NB4 (cell line): Measurements from ENCODE around the gene CCDC177.

Source experiments
- DNase-seq: peaks from one replicate; pipeline ENCODE4 v3.0.0; 2010; ENCODE audit warnings: low read depth
- H3K4me3 ChIP-seq: one replicate; pipeline ENCODE4 v1.5.1; 2011; ENCODE audit warnings: mild to moderate bottlenecking, low read depth, low read length, moderate library complexity
- CTCF ChIP-seq: IDR thresholded peaks from one replicate; pipeline ENCODE4 v1.5.1; 2012; ENCODE audit warnings: low read depth, low read length
- MAX ChIP-seq: IDR thresholded peaks from 2 replicates; pipeline ENCODE4 v1.6.1; 2011; ENCODE audit warnings: low read depth, low read length
- MYC ChIP-seq: IDR thresholded peaks from 2 replicates; pipeline ENCODE4 v1.6.1; 2011; ENCODE audit warnings: low read depth, low read length
- POLR2A ChIP-seq: IDR thresholded peaks from 2 replicates; pipeline ENCODE4 v1.6.1; 2011; ENCODE audit warnings: mild to moderate bottlenecking; ENCODE audit not compliant: insufficient read length; ENCODE audit errors: extremely low read depth

Gene CCDC177

GRCh38 chr14:69612783-69613130 is 38.1 kb upstream of the CCDC177 start:
- TF ChIP-seq MYC (no peak), CTCF (no peak), MAX (no peak), POLR2A (no peak)
- H3K4me3 ChIP-seq: peak overlapping the region; percentile 71
- DNase-seq: no peak

GRCh38 chr14:69612014-69612782 is 37.5 kb upstream of the CCDC177 start:
- peak; percentile 65 for DNase-seq
- peak overlapping the region; percentile 71 for H3K4me3 ChIP-seq
- TF ChIP-seq CTCF (no peak), MYC (peak; percentile 35; the same call in 1 of the 2 replicates), MAX (no peak), POLR2A (no peak)

DNA sequence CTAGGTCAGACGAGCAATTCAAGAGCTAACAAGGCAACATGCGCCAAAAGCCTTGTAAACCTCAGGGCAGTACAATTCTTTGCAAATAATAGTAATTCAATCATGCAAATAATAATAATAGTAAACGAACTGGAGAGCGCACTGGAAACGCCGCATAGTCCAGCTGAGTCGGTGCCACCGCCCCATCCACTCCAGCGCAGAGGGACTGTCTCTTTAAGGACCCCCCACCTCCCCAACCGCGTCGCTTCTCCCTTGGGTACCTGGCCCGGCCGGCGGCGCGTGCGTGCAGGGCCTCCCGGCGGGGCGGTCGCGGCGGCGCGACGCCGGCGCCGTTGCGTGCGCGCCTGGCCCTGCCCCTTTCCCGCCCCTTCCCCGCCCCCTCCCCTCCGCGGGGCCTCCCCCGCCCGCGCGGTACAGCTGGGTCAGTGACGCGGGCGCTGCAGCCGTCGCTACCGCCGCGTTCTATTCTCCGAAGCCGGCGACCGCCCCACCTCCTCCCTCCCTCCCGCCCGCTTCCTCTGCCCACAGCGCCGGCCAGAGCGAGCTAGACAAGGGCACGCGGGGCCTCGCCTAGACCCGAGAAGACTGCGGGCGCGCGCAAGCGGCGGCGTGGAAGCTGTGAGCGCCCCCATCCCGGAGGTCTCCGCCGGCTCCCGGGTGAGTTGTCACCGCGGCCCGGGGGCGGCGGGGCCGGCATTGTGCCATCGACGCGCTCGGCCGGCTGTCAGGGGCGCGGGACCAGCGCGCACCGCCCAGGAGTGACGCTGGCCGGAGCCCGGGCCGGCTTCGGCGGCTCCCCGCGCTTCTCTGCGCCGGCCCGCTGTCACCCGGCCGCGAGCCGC is 36.7 kb upstream of the CCDC177 start, which contains the start of gene SUSD6:
SUSD6 (plus strand) TSS at position 425 of the 842 bp plus-strand sequence. CDS start 46,997 bp downstream, outside the sequence.
- TF ChIP-seq MYC (peak; percentile 60; the same call in 1 of the 2 replicates), MAX (peak; percentile 43; the same call in 1 of the 2 replicates), POLR2A (peak; percentile 26), CTCF (no peak)
- peak within 1 kb of the TSS; percentile 71 for H3K4me3 ChIP-seq
- peak; percentile 92 for DNase-seq

DNA sequence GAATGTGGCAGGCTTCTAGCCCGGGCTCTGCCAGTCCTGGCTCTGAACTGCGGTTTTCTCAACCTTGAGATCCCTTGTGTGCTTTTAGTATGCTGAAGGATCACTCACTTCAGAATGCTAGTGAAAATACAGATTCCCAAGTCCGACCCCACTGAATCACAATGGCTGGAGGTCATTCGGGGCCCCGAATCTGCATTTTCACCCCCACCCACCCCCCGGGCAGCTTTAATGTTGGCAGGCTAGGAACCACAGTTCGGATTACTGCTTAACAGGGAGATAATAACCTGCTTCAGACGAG is 36.2 kb upstream of the CCDC177 start:
- no peak for DNase-seq
- peak overlapping the region; percentile 66 for H3K4me3 ChIP-seq
- TF ChIP-seq MAX: no peak
- no peak for TF ChIP-seq MYC
- no peak for TF ChIP-seq CTCF

GRCh38 chr14:69610020-69610873 is 35.6 kb upstream of the CCDC177 start:
- DNase-seq: no peak
- peak overlapping the region; percentile 66 for H3K4me3 ChIP-seq
- no peak for TF ChIP-seq POLR2A
- TF ChIP-seq CTCF: no peak
- TF ChIP-seq MAX: no peak
- TF ChIP-seq MYC: no peak
